Measurements from ENCODE around the gene NAGPA. TPM values are rescaled to one million over a fixed set of nuclear protein-coding genes. Genes with fewer than 3 reads are reported as not detected.

The NAGPA gene
- total RNA-seq, 1 donor from 2014 or later, result 29.9 TPM

DNA sequence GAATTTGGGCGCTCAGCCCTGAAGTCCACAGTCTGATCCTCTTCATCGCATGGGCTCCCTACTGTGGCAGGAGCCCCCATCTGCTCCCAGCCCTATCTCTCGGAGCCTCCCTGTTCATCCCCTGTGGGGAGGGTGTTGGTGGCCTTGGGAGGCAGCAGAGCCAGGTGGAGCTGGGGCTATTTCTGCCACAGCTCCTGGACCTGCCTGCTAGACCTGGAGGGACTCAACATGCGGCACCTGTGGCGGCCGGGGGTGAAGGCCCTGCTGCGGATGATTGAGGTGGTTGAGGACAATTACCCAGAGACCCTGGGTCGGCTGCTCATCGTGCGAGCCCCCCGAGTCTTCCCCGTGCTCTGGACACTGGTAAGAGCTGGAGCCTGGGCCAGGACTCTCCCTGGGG is 30.5 kb downstream of the NAGPA start:
- no peak for DNase-seq (ENCODE audit: low spot score)

DNA sequence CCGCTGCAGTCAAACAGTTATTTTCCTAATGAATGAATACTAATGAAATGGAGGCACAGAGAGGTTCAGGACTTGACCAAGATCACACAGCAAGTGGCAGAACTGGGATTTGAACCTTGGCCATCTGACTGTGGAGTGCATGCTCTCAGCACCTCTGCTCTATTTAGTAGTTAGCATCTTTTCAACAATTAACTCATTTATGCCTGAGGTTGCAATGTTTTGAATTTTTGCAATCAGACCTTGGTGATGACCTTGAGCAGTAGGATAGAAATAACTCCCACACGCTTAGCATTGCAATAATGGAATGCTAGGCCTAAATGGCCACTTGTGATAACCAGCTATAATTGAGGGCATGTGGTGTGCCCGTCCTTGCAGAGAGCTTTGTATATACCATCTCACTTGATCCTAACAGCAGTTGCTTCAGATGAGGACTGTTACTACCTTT is 31.0 kb downstream of the NAGPA start:
- no peak for DNase-seq (ENCODE audit: low spot score)

DNA sequence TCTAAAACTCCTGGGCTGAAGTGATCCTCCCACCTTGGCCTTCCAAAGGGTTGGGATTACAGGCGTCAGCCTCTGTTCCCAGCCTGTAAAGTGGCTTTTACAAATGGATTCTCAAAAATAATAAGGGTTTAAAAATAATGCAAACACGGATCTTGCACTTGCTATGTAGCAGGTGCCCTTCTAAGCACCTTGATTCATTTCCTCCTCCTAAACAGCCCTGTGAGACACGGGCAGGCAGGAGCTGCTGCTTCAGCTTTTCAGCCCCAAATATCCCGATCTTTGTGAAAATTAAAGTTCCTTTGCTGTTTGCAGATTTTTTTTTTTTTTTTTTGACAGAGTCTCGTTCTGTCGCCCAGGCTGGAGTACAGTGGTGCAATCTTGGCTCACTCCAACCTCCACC is 31.7 kb downstream of the NAGPA start:
- DNase-seq (ENCODE audit: low spot score), result no peak

DNA sequence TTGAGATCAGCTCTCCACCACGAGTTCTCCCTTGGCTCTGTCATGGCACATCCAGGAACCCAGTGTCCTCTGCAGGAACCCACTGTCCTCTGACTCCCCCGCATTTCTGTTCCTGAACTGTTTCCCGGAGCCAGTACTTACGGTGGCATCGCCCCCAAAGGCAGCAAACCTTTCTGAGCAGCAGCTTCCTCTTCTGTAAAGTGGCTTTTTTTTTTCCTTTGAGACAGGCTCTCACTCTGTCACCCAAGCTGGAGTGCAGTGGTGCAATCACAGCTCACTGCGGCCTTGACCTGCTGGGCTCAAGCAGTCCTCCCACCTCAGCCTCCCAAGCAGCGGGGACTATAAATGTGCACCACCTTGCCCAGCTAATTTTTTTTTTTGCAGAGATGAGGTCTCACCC is 32.2 kb downstream of the NAGPA start:
- no peak for DNase-seq (ENCODE audit: low spot score)

DNA sequence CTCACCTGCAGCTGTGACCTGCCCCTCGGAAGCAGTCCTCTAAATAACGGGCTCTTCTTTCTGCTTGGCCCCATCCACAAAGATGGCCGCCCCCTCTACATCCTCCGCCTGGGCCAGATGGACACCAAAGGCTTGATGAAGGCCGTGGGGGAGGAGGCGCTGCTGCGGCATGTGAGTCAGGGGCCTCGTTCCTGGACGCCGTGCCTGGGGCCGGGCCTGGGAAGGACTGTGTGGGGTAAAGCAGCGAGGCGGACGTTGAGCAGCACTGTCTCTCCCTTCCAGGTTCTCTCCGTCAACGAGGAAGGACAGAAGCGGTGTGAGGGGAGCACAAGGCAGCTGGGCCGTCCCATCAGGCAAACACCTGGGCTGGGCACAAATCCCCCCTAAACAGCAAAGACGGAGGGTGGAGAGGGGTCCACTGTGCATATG is 33.1 kb downstream of the NAGPA start:
- no peak for DNase-seq (ENCODE audit: low spot score)

DNA sequence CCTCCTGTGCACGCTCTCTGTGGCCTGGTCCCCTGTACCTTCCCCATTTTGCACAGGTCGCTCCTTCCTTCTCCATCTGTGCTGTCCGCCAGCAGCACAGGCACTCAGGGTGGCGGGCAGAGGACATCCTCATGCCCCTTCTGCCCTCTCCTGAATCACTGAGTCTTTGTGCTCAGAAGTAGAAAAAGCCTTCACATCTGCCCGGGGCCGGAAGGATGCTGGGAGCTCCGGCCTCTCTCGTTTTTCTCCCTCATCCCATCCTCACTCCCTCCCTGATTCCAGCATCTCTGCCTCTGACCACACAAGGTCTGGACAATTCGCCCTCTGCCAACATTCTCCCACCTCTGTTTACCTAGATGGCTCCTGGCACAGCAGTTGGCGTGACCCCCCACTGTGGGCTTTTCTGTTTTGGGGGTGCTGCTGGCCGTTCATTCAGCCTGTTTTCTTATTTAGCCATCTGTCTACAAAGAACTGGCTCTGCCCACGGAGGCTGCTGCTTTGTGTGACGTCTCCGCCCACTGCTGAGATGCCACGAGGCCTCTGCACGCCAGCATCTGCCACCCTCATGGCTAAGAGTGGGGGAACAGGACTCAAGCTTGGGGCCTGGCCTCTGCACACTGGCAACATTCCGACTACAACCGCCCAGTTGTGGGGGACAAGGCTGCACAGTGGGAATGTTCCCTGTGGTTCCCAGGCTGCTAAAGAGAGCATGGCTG is 38.9 kb downstream of the NAGPA start:
- DNase-seq (ENCODE audit: low spot score), result no peak

DNA sequence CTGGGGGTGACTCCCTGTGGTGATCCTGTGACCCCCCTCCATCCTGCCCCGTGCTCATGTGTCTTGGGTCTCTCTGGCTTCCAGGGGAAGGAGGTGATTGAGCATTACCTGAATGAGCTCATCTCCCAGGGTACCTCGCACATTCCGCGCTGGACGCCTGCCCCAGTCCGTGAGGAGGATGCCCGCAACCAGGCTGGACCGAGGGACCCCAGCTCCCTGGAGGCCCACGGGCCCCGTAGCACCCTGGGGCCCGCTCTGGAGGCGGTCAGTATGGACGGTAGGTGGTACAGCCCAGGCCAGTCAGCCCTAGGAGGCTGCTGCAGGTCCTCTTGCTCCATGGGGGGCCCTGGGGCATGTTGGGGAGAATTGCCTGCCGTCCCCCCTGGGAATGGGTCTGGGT is 42.0 kb downstream of the NAGPA start:
- DNase-seq (ENCODE audit: low spot score), result no peak

DNA sequence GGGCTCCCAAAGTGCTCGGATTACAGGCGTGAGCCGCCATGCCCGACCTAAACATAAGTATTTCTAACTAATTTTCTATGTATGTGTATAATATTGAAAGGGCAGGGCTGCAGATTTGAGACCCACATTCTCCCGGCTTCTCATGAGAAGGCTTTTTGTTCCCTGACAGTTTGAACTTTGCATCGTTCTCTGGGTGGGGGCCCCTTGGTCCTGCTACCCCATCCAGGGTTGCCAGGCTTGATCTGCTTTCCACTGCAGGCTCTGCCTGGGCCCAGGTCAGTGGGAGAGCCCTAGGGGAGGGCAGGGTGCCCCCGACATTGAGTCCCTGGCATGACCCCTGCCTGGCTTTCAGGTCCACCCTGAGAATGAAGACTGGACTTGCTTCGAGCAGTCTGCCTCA is 43.3 kb downstream of the NAGPA start:
- DNase-seq (ENCODE audit: low spot score), result no peak

DNA sequence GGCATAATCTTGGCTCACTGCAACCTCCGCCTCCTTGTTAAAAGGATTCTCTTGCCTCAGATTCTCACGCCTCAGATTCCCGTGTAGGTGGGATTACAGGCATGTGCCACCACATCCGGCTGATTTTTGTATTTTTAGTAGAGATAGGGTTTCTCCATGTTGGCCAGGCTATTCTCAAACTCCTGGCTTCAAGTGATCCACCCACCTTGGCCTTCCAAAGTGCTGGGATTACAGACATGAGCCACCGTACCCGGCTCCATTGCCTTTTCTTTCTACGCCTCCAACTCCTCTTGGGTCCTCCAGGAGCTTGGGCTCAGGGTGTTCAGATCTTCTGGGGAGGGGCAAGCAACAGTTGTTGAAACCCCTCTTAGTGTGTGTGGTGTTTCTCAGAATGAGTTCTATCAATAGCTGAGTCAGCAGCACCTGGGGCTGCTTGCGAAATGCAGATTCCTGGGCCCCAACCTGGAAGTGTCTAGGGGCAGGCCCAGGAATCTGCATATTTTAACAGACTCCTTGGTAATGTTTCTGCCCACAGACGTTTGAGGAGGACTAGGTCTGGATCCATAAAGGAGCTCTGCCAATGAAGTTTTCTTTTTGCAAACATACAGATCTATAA is 44.2 kb downstream of the NAGPA start:
- DNase-seq (ENCODE audit: low spot score), result no peak

DNA sequence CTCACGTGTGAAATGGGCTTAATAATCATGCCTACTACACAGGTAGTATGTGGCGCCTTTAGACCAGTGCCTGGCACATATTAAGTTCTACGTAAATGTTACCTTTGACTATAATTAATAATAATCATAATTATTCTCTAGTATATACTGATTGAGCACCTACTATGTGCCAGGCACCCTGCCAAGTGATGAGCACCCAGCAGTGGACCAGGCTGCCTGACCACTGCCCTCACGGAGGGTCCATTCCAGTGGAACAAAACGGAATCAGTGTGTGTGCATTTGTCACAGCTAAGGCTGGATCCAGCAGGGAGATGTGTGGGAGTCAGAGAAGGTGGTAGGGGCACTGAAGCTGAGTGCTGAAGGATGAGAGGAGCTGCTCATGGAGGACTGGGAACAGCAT is 45.1 kb downstream of the NAGPA start:
- DNase-seq (ENCODE audit: low spot score), result no peak

DNA sequence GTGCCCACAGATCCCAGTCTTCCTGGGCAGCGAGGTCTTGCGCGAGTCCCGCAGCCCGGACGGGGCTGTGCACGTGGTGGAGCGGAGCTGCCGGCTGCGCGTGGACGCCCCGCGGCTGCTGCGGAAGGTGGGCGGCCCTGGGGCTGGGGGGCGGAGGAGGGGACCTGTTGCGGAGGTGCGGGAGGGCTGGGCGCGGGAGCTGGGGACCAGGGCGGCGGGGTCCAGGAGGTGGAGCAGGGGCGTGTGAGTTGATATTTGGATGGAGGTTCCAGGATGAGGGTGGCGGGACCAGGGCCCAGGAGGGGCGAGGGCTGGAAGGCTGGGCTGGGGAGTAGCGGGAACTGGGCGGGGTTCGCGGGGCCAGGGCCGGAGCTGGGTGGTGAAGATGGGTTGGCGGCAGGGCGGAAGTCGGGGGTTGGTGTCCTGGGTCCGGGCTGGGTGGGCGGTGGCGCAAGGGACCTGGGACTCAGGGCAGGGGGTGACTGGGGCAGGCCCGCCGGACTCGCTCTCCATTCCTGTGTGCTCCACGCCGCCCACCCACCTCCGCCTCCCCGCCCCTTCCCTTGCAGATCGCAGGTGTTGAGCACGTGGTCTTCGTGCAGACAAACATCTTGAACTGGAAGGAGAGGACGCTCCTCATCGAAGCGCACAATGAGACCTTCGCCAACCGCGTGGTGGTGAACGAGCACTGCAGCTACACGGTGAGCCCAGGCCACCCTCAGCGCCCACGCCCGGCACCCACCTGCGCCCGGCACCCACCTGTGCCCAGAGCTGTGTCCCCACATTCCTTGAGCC is 46.0 kb downstream of the NAGPA start:
- no peak for DNase-seq (ENCODE audit: low spot score)

DNA sequence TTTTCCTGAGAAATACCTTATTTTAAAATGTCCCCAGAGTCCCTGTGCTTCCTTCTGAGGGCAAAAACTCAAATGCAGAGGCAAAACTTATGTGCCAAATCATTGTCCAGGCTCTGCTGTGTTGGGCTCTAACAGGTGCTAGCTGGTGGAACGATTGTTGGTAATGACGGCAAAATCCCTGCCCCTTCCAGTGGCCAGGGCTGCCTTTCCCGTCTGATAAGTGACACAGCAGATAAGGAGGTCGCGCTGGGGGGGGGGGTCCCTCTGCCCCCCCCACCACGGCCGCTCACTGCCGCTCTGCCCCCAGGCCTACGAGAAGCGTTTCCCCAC is 46.5 kb downstream of the NAGPA start:
- DNase-seq (ENCODE audit: low spot score), result no peak

DNA sequence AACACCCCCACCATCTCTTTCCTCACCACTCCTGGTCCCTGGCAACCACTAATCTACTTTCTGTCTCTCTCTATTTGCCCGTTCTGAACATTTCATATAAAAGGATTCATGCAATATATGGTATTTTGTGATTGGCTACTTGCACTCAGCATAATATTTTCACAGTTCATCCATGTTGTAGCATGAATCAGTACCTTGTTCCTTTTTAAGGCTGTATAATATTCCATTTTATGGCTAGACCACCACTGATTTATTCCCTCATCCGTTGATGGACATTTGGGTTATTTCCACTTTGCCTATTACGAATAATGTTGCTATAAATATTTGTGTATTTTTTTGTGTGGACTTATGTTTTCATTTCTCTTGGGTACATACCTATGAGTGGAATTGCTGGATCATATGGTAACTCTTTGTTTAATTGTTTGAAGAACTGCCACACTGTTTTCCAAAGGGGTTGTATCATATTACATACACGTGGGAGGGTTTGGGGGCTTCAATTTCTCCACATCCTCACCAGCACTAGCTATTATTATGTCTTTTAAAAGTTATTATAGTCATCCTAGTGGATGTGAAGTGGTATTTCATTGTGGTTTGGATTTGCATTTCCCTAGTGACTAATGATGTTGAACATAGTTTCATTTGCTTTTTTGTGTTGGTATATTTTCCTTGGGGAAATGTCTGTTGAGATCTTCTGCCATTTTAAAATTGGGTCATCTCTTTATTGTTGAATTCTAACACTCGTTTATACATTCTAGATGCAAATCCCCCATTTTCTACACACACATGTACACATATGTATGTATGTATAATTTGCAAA is 49.4 kb downstream of the NAGPA start:
- no peak for DNase-seq (ENCODE audit: low spot score)

DNA sequence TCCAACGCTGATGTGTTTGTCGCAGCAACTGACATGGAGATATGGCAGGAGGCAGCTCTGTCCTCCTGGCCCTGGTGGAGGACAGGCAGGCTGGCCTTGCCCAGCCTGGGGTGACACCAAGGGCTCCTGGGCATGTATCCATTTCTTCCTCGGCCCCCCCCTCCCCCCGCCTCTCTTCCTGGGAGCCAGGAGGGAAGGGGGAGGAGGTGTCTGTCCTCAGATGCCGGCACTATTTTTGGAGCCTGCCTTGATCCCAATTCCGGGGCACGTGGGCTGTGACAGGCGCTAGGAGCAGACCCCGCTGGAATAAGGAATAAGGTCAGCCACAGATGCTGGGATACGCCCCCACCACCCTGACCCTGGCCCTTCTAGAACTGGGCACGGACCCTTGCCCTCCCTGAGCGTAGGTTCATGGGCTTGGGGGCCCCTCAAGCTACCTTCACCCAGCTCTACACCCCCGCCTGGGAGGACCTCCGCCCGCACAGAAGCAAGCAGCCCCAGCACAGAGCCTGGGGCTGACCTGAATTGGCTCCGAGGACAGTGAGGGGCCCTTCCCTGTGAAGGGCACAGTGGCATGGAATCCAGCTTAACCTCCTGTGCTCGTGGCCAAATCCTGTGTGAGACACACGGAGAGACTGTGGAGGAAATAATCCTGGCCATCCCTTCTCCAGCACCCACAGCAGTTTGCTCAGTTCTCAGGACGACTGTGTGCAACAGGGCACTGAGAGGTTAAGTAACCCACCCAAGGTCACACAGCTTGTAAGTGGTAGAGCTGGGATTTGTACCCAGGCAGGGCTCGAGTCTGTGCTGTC is 51.5 kb downstream of the NAGPA start:
- DNase-seq (ENCODE audit: low spot score), result no peak

DNA sequence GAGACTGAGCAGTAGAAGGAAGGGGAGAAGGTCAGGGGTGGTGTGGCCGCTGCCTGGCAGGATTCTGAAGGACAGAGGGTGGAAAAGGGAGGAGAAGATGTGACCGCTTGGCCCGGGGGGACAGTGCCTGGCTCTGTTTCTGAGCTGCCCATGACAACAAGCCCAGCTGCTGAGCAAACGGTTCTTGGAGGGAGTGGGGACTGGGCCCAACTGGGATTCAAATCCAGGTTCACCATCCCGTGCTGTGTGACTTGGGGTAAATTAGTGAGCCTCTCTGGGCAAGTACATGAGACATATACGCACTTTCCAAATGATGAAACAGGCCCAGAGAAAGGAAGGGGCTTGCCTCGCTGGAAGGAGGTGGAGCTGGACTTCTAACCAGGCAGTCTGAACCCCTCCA is 52.3 kb downstream of the NAGPA start:
- DNase-seq (ENCODE audit: low spot score), result no peak

DNA sequence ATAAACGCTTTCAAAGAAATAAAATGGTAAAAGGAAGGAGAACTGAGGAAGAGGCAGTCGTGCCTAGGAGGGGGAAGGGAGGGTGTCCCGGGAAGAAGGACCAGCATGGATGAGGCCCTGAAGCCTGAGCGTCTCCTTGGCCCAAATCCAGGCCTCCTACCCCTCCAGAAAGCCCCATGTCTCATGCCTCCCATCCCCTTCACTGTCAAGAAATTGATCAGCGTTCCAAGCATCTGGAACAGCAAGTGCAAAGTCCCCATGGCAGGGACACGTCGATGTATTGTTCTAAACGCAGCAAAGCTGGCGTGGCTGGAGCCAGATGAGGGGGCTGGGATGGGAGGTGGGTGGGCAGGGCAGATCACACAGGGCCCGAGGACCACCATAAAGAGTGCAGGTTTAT is 53.0 kb downstream of the NAGPA start:
- no peak for DNase-seq (ENCODE audit: low spot score)

DNA sequence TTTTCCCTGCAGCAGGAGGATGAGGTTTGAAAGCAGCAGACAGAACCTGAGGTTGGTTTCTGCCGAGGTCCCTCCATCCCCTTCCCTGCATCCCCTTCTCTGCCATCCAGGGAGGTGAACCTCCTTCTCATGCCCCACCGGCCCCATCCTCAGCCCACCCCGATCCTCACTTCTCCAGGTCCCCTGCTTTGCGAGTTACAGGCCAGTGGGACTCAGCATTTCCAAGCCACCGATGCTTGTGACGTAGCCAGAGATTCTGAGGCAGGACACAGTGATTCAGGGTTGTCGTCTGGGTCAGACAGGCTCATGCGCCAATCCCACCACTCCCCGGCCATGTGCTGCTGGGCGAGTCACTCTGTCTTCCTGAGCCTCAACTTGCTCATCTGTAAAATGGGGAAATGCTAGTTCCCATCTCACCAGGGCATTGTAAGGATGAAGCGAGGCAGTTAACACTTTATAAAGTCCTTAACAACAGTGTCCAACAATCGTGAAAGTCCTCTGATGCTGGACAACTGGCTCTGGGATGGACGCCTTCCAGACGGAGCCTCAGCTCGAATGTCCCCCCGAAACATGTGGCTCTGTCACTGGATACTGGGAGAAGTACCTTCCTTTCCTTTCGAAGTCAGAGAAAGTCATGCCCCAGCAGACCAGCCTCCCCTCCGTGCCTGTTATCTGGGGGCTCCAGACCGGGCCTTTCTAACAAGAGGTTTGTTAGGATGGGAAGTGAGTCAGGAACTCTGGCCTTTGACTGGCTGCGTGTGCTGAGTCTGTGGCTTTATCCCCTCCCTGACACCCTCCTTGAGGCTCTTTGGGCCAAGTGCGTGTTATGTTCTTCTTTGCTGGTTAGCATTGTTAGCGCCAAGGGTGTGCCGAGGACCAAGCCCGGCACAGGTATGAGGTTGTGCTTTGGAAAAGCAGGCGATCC is 53.7 kb downstream of the NAGPA start:
- DNase-seq (ENCODE audit: low spot score), result no peak

DNA sequence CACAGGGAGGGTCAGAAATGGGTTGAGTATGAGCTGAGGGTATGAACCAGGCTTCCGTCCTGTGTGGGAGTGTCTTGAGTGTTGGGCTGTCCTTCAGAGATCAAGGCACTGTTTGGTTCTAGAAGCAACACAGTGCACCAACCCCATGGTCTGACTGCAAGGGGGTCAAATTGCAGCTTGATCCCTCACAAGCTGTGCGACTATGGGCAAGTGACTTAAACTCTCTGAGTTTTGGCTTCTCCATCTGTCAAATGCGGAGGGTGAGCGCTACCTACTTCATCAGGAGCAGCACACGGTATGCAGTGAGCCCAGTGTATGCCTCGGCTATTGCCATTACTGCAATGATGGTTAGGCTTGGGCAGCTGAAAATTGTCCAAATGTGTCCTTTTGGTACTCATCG is 54.6 kb downstream of the NAGPA start:
- DNase-seq (ENCODE audit: low spot score), result no peak

DNA sequence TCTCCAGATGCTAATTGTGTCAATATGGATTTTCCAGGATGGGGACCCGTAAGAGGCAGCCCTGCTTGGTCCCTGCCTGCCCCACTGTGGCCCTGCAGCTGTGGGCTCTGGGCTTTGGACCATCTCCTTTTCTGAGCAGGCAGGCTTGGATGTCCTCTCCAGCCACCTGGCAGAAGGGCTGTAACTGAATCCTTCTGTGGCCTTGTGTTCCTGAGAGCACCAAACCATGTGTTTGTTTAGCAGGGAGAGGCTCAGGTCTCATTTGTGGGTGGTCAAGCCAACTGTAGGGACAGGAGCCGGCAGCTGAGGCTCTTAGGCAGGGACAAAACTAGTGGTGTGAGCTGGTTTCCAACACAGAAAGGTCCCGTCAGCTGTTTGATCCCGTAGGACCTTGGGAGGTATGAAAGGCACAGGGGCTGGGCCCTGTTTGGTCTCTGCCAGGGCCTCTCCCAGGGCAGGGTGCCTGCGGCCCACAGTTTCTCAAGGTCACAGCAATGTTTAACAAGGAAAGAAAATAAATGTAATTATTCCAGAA is 57.1 kb downstream of the NAGPA start:
- no peak for DNase-seq (ENCODE audit: low spot score)

DNA sequence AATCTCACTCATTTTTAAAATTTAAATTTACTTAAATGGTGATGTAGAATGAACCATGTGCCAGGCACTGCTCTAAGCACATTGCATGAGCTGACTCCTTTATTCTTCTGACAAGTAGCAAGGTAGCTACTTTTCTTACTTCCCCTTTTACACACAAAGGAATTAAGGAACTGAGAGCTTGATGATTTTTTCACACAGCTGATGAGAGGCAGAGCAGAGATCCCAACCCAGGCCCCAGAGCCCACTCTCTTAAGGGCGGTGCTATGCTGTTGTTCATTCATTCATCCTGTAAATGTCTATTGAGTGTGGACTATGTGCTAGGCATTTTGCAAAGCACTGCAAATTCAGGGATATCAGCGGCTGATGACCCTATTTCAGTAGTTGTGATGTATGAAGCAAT is 57.7 kb downstream of the NAGPA start:
- DNase-seq (ENCODE audit: low spot score), result no peak
